ENCODE results near the gene HDAC4. TPM values are rescaled to one million over a fixed set of nuclear protein-coding genes. Genes with fewer than 3 reads are reported as not detected.

The HDAC4 gene
- total RNA-seq, 1 experiment from 2014 or later, result 40.1 TPM

DNA sequence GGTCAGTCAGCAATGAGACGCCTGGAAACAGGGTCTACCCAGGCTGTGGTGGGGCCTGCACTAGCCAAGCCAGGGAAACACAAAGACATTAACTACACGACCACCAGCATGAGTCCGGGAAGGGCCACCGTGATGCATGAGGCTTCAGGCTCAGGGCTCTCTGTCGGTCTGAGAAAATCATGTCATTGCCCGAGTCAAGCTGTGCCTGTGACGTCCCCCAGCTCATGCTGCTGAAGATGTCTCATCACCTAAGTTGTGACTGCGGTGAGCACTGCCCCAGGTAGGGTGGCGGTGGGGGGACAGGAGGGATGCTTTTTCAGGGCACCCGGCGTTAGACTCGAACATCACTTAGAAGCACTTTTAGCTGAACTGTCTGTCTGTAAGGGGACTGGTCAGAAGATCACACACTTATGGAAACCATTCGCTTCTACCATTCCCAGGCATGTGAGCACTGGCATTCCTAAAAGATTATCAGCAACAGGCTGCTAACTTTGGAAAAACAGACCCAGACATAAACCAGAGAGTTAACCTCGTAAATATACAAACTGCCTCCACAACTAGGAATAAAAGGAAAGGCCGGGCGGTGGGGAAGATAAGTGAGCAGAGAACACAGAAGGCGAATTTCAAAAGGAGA is 234.5 kb downstream of the HDAC4 start:
- no peak for ATAC-seq
- CTCF ChIA-PET, result no interaction called here
- no peaks in the 10 kb centered on the region for H3K27me3 ChIP-seq (ENCODE audit: control insufficient read depth, insufficient read depth, low read length)

DNA sequence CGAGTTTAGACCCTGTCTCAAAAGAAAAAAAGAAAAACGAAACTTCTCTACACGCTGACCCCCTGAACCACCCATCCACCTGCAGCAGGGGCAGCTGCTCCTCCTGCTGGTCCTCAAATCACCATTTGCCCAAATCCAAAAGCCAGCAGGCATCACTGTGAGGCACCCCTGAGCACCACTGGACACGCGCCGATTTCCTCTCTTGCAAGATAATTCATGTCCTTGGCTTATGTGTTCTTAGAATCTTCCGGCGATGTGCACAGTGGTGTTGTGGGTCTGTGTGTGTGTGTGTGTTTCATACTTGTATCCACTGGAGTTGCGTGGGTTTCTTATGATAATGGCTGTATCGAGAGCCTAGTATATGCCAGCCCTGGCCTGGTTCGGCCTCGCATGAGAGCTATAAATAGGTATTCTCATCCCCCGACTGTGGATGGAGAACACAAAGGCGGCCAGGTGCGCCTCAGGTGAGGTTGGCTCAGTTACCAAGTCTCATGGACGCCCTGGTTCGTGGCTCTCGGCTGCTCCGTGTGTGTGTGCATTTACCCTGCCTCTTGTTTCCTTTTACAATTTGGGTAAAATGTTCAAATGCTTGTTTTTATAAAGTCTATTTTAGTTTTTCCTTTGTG is 235.5 kb downstream of the HDAC4 start:
- intact Hi-C loops (cut with micrococcal nuclease; ENCODE audit: unreplicated experiment), result no loop called here
- no peaks in the 10 kb centered on the region for H3K9me3 ChIP-seq (ENCODE audit: control insufficient read depth, insufficient read depth, low read depth, low read length)

More for the DNA sequence above, 234.5 kb downstream of the HDAC4 start:
- in situ Hi-C loops (cut with HindIII; ENCODE audit: low pct_unique_long_range_greater_than_20kb, low sequenced_read_pairs), result no loop called here
- Histone ChIP-seq H3K9me3 (ENCODE audit: control insufficient read depth, insufficient read depth, low read depth, low read length) (peaks cover 4% of the 10 kb centered on the region; the same call in 1 of the 2 replicates), H3K4me1 (ENCODE audit: control insufficient read depth, insufficient read depth, low read length) (no peaks in the 10 kb centered on the region), H3K36me3 (ENCODE audit: control insufficient read depth, insufficient read depth, low read length) (no peaks in the 10 kb centered on the region), H3K4me3 (ENCODE audit: low read depth in 2 of 2, low read length in 2 of 2) (no peak overlapping the region), H3K27ac (ENCODE audit: low read length) (no peak overlapping the region)
- TF ChIP-seq POLR2AphosphoS5 (IDR thresholded peaks at IDR 0.05; ENCODE audit: low read depth, low read length) (no peak), SIN3A (IDR thresholded peaks at IDR 0.05; ENCODE audit: borderline replicate concordance, insufficient read depth, low read depth, low read length) (no peak), TCF7L2 (IDR thresholded peaks at IDR 0.05; ENCODE audit: low read depth, low read length) (no peak), CTCF (IDR thresholded peaks at IDR 0.05) (no peak), REST (IDR thresholded peaks at IDR 0.05; ENCODE audit: insufficient read depth in 1 of 2, low read depth in 2 of 2, low read length in 1 of 2) (no peak)
- intact Hi-C loops (cut with micrococcal nuclease; ENCODE audit: unreplicated experiment), result no loop called here
- POLR2A ChIA-PET, result no interaction called here
- no peak for DNase-seq (ENCODE audit: low read depth, low spot score)
- no TSS peak for BruUV-seq (replicated peaks)

More for the DNA sequence above, 235.5 kb downstream of the HDAC4 start:
- no peak for ATAC-seq
- no peak for DNase-seq (ENCODE audit: low read depth, low spot score)
- no TSS peak for BruUV-seq (replicated peaks)
- Histone ChIP-seq H3K27ac (ENCODE audit: low read length) (no peak overlapping the region), H3K4me1 (ENCODE audit: control insufficient read depth, insufficient read depth, low read length) (no peaks in the 10 kb centered on the region), H3K4me3 (ENCODE audit: low read depth in 2 of 2, low read length in 2 of 2) (no peak overlapping the region), H3K27me3 (ENCODE audit: control insufficient read depth, insufficient read depth, low read length) (no peaks in the 10 kb centered on the region), H3K36me3 (ENCODE audit: control insufficient read depth, insufficient read depth, low read length) (no peaks in the 10 kb centered on the region)
- in situ Hi-C loops (cut with HindIII; ENCODE audit: low pct_unique_long_range_greater_than_20kb, low sequenced_read_pairs), result no loop called here
- TF ChIP-seq REST (IDR thresholded peaks at IDR 0.05; ENCODE audit: insufficient read depth in 1 of 2, low read depth in 2 of 2, low read length in 1 of 2) (no peak), SIN3A (IDR thresholded peaks at IDR 0.05; ENCODE audit: borderline replicate concordance, insufficient read depth, low read depth, low read length) (no peak), POLR2AphosphoS5 (IDR thresholded peaks at IDR 0.05; ENCODE audit: low read depth, low read length) (no peak), TCF7L2 (IDR thresholded peaks at IDR 0.05; ENCODE audit: low read depth, low read length) (no peak), CTCF (IDR thresholded peaks at IDR 0.05) (no peak)
- CTCF ChIA-PET, result no interaction called here
- POLR2A ChIA-PET, result no interaction called here
